Gastroesophageal sphincter (tissue), 4 donors: ENCODE measurements around the gene MMP25. TPM values are rescaled to one million over a fixed set of nuclear protein-coding genes. Genes with fewer than 3 reads are reported as not detected.

Source experiments
- ATAC-seq: fragments of 150-250 bp; one replicate; pipeline ENCODE4 v1.9.1; 2016; ENCODE audit warnings: mild to moderate bottlenecking, moderate library complexity
- H3K27ac ChIP-seq, 4 donors: fragments of 200-600 bp; sonication (generic) in 3 of 4; 1 replicate in 3 of 4; 2 replicates in 1 of 4; pipeline ENCODE4 v1.5.1; 2016 to 2019
- H3K27me3 ChIP-seq: fragments of 200-600 bp; sonication (generic); one replicate; pipeline ENCODE4 v1.5.1; 2019
- H3K36me3 ChIP-seq, 2 donors: fragments of 200-600 bp; sonication (generic); one replicate each; pipeline ENCODE4 v1.5.1; 2019; ENCODE audit warnings: control low read depth in 1 of 2
- H3K4me1 ChIP-seq, 3 donors: fragments of 200-600 bp; sonication (generic); 1 replicate in 2 of 3; 2 replicates in 1 of 3; pipeline ENCODE4 v1.5.1; 2016 to 2019; ENCODE audit warnings: control low read depth in 2 of 3
- H3K4me3 ChIP-seq, 2 donors: fragments of 200-600 bp; sonication (generic); one replicate each; pipeline ENCODE4 v1.5.1; 2019; ENCODE audit warnings: mild to moderate bottlenecking in 1 of 2, moderate library complexity in 1 of 2
- H3K9me3 ChIP-seq, 3 donors: fragments of 200-600 bp; sonication (generic); one replicate each; pipeline ENCODE4 v1.5.1; 2017 to 2019; ENCODE audit warnings: control low read depth in 2 of 3
- CTCF ChIP-seq, 4 experiments: fragments of 200-600 bp in 2 of 4; fragments of 450-650 bp in 2 of 4; sonication (generic) in 1 of 4; IDR thresholded peaks; one replicate each; pipeline ENCODE4 v1.5.1; 2017 to 2019; ENCODE audit warnings: antibody characterized with exemption in 4 of 4, mild to moderate bottlenecking in 2 of 4, moderate library complexity in 2 of 4
- EP300 ChIP-seq: sonication (generic); formaldehyde crosslinking; IDR thresholded peaks from one replicate; pipeline ENCODE4 v1.6.1; 2017; ENCODE audit warnings: antibody characterized with exemption, mild to moderate bottlenecking
- POLR2A ChIP-seq, 2 donors: fragments of 450-650 bp; IDR thresholded peaks; one replicate each; pipeline ENCODE4 v1.6.1; 2017; ENCODE audit warnings: antibody characterized with exemption in 2 of 2, mild to moderate bottlenecking in 2 of 2, moderate library complexity in 1 of 2
- POLR2AphosphoS5 ChIP-seq: sonication (generic); formaldehyde crosslinking; IDR thresholded peaks from one replicate; pipeline ENCODE4 v1.6.1; 2017; ENCODE audit warnings: antibody characterized with exemption
- WGBS, 2 donors: methylation state at CpG; one replicate each; pipeline ENCODE4 v1.1.5; 2018; ENCODE audit warnings: low coverage in 1 of 2; 5-methylcytosine and 5-hydroxymethylcytosine counted together
- total RNA-seq, 4 donors: library from RNA; depleted of rRNA; stranded (reverse); fragments of >200 nt; gene quantifications; one replicate each; pipeline ENCODE4 v1.1.0, GENCODE V29; 2016

Gene MMP25
- total RNA-seq, 4 donors from 2014 or later = 1.6 to 2.6 TPM; not detected in 2

- ATAC-seq = peak; percentile 93
- Histone ChIP-seq H3K27ac (peak overlapping the region; percentile 21 to 81 (median 76)), H3K4me3 (peak overlapping the region; percentile 83 to 84), H3K27me3 (peaks cover 14% of the 10 kb centered on the region), H3K4me1 (peaks cover 0 to 25% (median 11%) of the 10 kb centered on the region in 3 donors), H3K9me3 (no peaks in the 10 kb centered on the region), H3K36me3 (no peaks in the 10 kb centered on the region)
- TF ChIP-seq POLR2AphosphoS5 (peak; percentile 54), POLR2A (IDR thresholded peaks at IDR 0.05) (peak in 1 of 2 donors; percentile 17), CTCF (IDR thresholded peaks at IDR 0.05) (peak in 3 of 4 experiments; percentile 94 to 99 (median 98)), EP300 (no peak)
- WGBS, 2 donors = no CpG with 5 or more reads among the region's 67 CpGs
Observed at GRCh38 chr16:3059041-3059722, 12.8 kb downstream of the MMP25 start.

- no peak for ATAC-seq
- H3K4me3 ChIP-seq = peak overlapping the region; percentile 83 to 84
- TF ChIP-seq CTCF (IDR thresholded peaks at IDR 0.05) (no peak), POLR2AphosphoS5 (no peak), EP300 (no peak), POLR2A (IDR thresholded peaks at IDR 0.05) (no peak)
- H3K4me1 ChIP-seq = peaks cover 0 to 29% (median 11%) of the 10 kb centered on the region in 3 donors
- 64% methylated on average over 7 of the region's 9 CpGs; no CpG with 5 or more reads in 1 of the 2 donors for WGBS, 2 donors
- H3K9me3 ChIP-seq = no peaks in the 10 kb centered on the region
- peak overlapping the region; percentile 21 to 81 (median 76) for H3K27ac ChIP-seq
- no peaks in the 10 kb centered on the region for H3K36me3 ChIP-seq
- H3K27me3 ChIP-seq = peaks cover 14% of the 10 kb centered on the region
Observed at GRCh38 chr16:3059723-3060242, 13.4 kb downstream of the MMP25 start.

- WGBS, 2 donors = 68 to 73% methylated on average over 3 to 9 of the region's 14 CpGs
- Histone ChIP-seq H3K27me3 (peaks cover 21% of the 10 kb centered on the region), H3K9me3 (no peaks in the 10 kb centered on the region), H3K27ac (no peak overlapping the region), H3K4me1 (peaks cover 0 to 36% (median 11%) of the 10 kb centered on the region in 3 donors), H3K4me3 (no peak overlapping the region), H3K36me3 (no peaks in the 10 kb centered on the region)
- ATAC-seq = no peak
- TF ChIP-seq EP300 (no peak), CTCF (IDR thresholded peaks at IDR 0.05) (no peak), POLR2AphosphoS5 (no peak), POLR2A (IDR thresholded peaks at IDR 0.05) (no peak)
Observed at GRCh38 chr16:3060339-3061127, 14.2 kb downstream of the MMP25 start.

- TF ChIP-seq EP300 (no peak), CTCF (IDR thresholded peaks at IDR 0.05) (no peak), POLR2AphosphoS5 (no peak), POLR2A (IDR thresholded peaks at IDR 0.05) (no peak)
Observed at GRCh38 chr16:3062553-3062952, 16.2 kb downstream of the MMP25 start.

More at GRCh38 chr16:3062553-3062952, 16.2 kb downstream of the MMP25 start:
- Histone ChIP-seq H3K4me3 (no peak overlapping the region), H3K4me1 (peaks cover 0 to 48% (median 11%) of the 10 kb centered on the region in 3 donors), H3K36me3 (no peaks in the 10 kb centered on the region), H3K27me3 (peaks cover 21% of the 10 kb centered on the region), H3K27ac (no peak overlapping the region), H3K9me3 (no peaks in the 10 kb centered on the region)
- ATAC-seq = no peak
- WGBS, 2 donors = 75 to 80% methylated on average over 5 to 6 of the region's 6 CpGs
